HepG2 (cell line): Measurements from ENCODE around the gene FGF18. TPM values are rescaled to one million over a fixed set of nuclear protein-coding genes. Genes with fewer than 3 reads are reported as not detected.

Source experiments
- ATAC-seq: fragments of 200-7000 bp; cut with Tn5 transposase; 3 replicates; pipeline ENCODE4 v1.9.1; 2020; ENCODE audit warnings: mild to moderate bottlenecking, moderate library complexity
- BruUV-seq: library from RNA; stranded (reverse); fragments of 400-500 nt; replicated peaks from 2 replicates; lab custom pipeline; 2021; lab: Mats Ljungman, UMichigan
- CTCF ChIA-PET: fragments of 300-600 bp; formaldehyde crosslinking; extraction: SDS; loops from one replicate; lab custom pipeline; 2021; ENCODE audit warnings: low total read pairs, inconsistent platforms, low intra/inter-chr PET ratio; lab: Yijun Ruan, JAX
- POLR2A ChIA-PET: fragments of 350-600 bp; sonication (Branson Sonifier 250); formaldehyde crosslinking; loops from one replicate; lab custom pipeline; 2020; ENCODE audit warnings: antibody characterized with exemption, inconsistent platforms; lab: Yijun Ruan, JAX
- DNase-seq: peaks from one replicate; pipeline ENCODE4 v3.0.0-alpha.2; 2015; ENCODE audit warnings: low spot score
- FAIRE-seq: peaks from 3 replicates; lab custom pipeline; 2011; peaks lifted over from hg19 to GRCh38; lab: Jason Lieb, UNC
- H2AFZ ChIP-seq: one replicate; pipeline ENCODE4 v1.6.1; 2011; ENCODE audit warnings: low read length, inconsistent platforms
- H3K27ac ChIP-seq: fragments of 300-600 bp; 3 replicates; pipeline ENCODE4 v1.8.0; 2011; ENCODE audit warnings: mixed run types, mild to moderate bottlenecking, mixed read lengths, low read length, inconsistent platforms; ENCODE audit not compliant: insufficient read depth; ENCODE audit errors: extremely low read length
- H3K27me3 ChIP-seq, 2 experiments: fragments of 200-600 bp in 1 of 2; 2 replicates in 1 of 2; 3 replicates in 1 of 2; pipeline versions ENCODE4 v1.6.0 to v1.8.0; 2011; ENCODE audit warnings: low read length in 2 of 2, mild to moderate bottlenecking in 2 of 2, moderate library complexity in 2 of 2, inconsistent platforms in 1 of 2; ENCODE audit not compliant: insufficient read depth in 2 of 2, control insufficient read depth in 1 of 2
- H3K36me3 ChIP-seq, 2 experiments: fragments of 200-600 bp in 1 of 2; replicated peaks in 1 of 2; 2 replicates in 1 of 2; 3 replicates in 1 of 2; pipeline versions ENCODE4 v1.5.1 to v1.8.0; 2011; ENCODE audit warnings: low read length in 2 of 2, inconsistent platforms in 1 of 2; ENCODE audit not compliant: insufficient read depth in 2 of 2, control insufficient read depth in 1 of 2
- H3K4me1 ChIP-seq: 2 replicates; pipeline ENCODE4 v1.5.1; 2012; ENCODE audit warnings: low read length, inconsistent platforms; ENCODE audit not compliant: insufficient read depth
- H3K4me2 ChIP-seq: 2 replicates; pipeline ENCODE4 v1.6.0; 2011; ENCODE audit warnings: low read depth, low read length, inconsistent platforms
- H3K4me3 ChIP-seq, 3 experiments: fragments of 200-600 bp in 1 of 3; sonication (generic), shearing (Covaris generic) in 1 of 3; replicated peaks in 1 of 3; 2 replicates each; pipeline ENCODE4 v1.5.1; 2011 to 2016; ENCODE audit warnings: low read length in 3 of 3, inconsistent platforms in 2 of 3, low read depth in 2 of 3, mild to moderate bottlenecking in 2 of 3, control low read depth in 1 of 3, mixed read lengths in 1 of 3; ENCODE audit not compliant: insufficient read depth in 1 of 3
- H3K79me2 ChIP-seq: one replicate; pipeline ENCODE4 v1.6.1; 2011; ENCODE audit warnings: low read length, inconsistent platforms; ENCODE audit not compliant: insufficient read depth
- H3K9ac ChIP-seq: 2 replicates; pipeline ENCODE4 v1.6.0; 2011; ENCODE audit warnings: mild to moderate bottlenecking, low read depth, low read length, inconsistent platforms; ENCODE audit not compliant: insufficient read depth
- H3K9me3 ChIP-seq: 2 replicates; pipeline ENCODE4 v1.5.1; 2012; ENCODE audit warnings: mild to moderate bottlenecking, low read length
- H4K20me1 ChIP-seq: 2 replicates; pipeline ENCODE4 v1.6.0; 2011; ENCODE audit warnings: inconsistent platforms, mild to moderate bottlenecking, low read length, moderate library complexity; ENCODE audit not compliant: insufficient read depth
- ARID2 ChIP-seq: sonication (generic); formaldehyde crosslinking; IDR thresholded peaks from 2 replicates; pipeline ENCODE4 v1.8.1; 2022; ENCODE audit warnings: mild to moderate bottlenecking, missing genetic modification reagents, borderline replicate concordance
- DBP ChIP-seq: sonication (generic); formaldehyde crosslinking; IDR thresholded peaks from 2 replicates; pipeline ENCODE4 v1.4.0; 2020; ENCODE audit warnings: missing genetic modification reagents; ENCODE audit errors: not compliant biosample characterization
- FOXM1 ChIP-seq: sonication (generic); formaldehyde crosslinking; IDR thresholded peaks from 2 replicates; pipeline ENCODE4 v1.5.0; 2020; ENCODE audit warnings: missing genetic modification reagents
- GTF2F1 ChIP-seq: fragments of 150-350 bp; IDR thresholded peaks from 2 replicates; pipeline ENCODE4 v1.6.1; 2014; ENCODE audit warnings: low read length
- HNF4G ChIP-seq, 2 experiments: sonication (generic) in 1 of 2; formaldehyde crosslinking in 1 of 2; IDR thresholded peaks; 2 replicates each; pipeline versions ENCODE4 v1.4.0 to v1.6.1; 2011 to 2020; ENCODE audit warnings: borderline replicate concordance in 2 of 2, low read depth in 2 of 2, mild to moderate bottlenecking in 2 of 2, low read length in 1 of 2, missing genetic modification reagents in 1 of 2, moderate library complexity in 1 of 2
- KAT2B ChIP-seq: fragments of 150-350 bp; IDR thresholded peaks from 2 replicates; pipeline ENCODE4 v1.6.1; 2014; ENCODE audit warnings: low read depth, low read length, borderline replicate concordance
- KLF6 ChIP-seq: IDR thresholded peaks from 2 replicates; pipeline ENCODE4 v1.8.0; 2016; ENCODE audit warnings: missing biosample characterization, missing genetic modification reagents
- MED13 ChIP-seq: sonication (generic); formaldehyde crosslinking; IDR thresholded peaks from 2 replicates; pipeline ENCODE4 v1.5.0; 2020; ENCODE audit warnings: missing genetic modification reagents
- MEIS1 ChIP-seq: sonication (generic); formaldehyde crosslinking; IDR thresholded peaks from 2 replicates; pipeline ENCODE4 v1.9.0; 2021; ENCODE audit warnings: mild to moderate bottlenecking, missing genetic modification reagents, moderate library complexity, borderline replicate concordance
- RORA ChIP-seq: sonication (generic); formaldehyde crosslinking; IDR thresholded peaks from 2 replicates; pipeline ENCODE4 v1.5.0; 2020; ENCODE audit warnings: mild to moderate bottlenecking, missing genetic modification reagents, moderate library complexity
- XRCC5 ChIP-seq: fragments of 200-400 bp; formaldehyde crosslinking; optimal IDR thresholded peaks from 2 replicates; pipeline ENCODE3; 2017; ENCODE audit warnings: mild to moderate bottlenecking, low read length
- ZBTB10 ChIP-seq: sonication (generic); formaldehyde crosslinking; IDR thresholded peaks from 2 replicates; pipeline ENCODE4 v1.4.0; 2020; ENCODE audit warnings: missing genetic modification reagents, borderline replicate concordance
- ZFP90 ChIP-seq: sonication (generic); formaldehyde crosslinking; IDR thresholded peaks from 2 replicates; pipeline ENCODE4 v1.8.0; 2022; ENCODE audit warnings: missing genetic modification reagents, mild to moderate bottlenecking, inconsistent platforms, borderline replicate concordance
- ZNF251 ChIP-seq: sonication (generic); formaldehyde crosslinking; IDR thresholded peaks from 2 replicates; pipeline ENCODE4 v1.9.0; 2021; ENCODE audit warnings: mild to moderate bottlenecking, missing genetic modification reagents
- ZNF367 ChIP-seq: sonication (generic); formaldehyde crosslinking; IDR thresholded peaks from 2 replicates; pipeline ENCODE4 v1.4.0; 2020; ENCODE audit warnings: missing genetic modification reagents, borderline replicate concordance
- ZNF441 ChIP-seq: sonication (generic); formaldehyde crosslinking; IDR thresholded peaks from 2 replicates; pipeline ENCODE4 v1.7.0; 2021; ENCODE audit warnings: missing genetic modification reagents, borderline replicate concordance
- ZNF496 ChIP-seq: sonication (generic); formaldehyde crosslinking; IDR thresholded peaks from 2 replicates; pipeline ENCODE4 v1.8.1; 2023; ENCODE audit warnings: mild to moderate bottlenecking, moderate library complexity, missing genetic modification reagents; ENCODE audit not compliant: insufficient replicate concordance
- ZNF546 ChIP-seq: sonication (generic); formaldehyde crosslinking; conservative IDR thresholded peaks from 2 replicates; pipeline ENCODE4 v1.8.1; 2023; ENCODE audit warnings: mild to moderate bottlenecking, missing genetic modification reagents
- ZNF724P ChIP-seq: sonication (generic); formaldehyde crosslinking; IDR thresholded peaks from 2 replicates; pipeline ENCODE4 v1.8.0; 2022; ENCODE audit warnings: missing genetic modification reagents, borderline replicate concordance
- ZZZ3 ChIP-seq: sonication (generic); formaldehyde crosslinking; IDR thresholded peaks from 2 replicates; pipeline ENCODE4 v1.4.0; 2020; ENCODE audit warnings: missing genetic modification reagents, mild to moderate bottlenecking, borderline replicate concordance
- WGBS: methylation state at CpG from one replicate; pipeline ENCODE4 v1.1.6; 2017; ENCODE audit warnings: low lambda C conversion rate; 5-methylcytosine and 5-hydroxymethylcytosine counted together
- in situ Hi-C: cut with HindIII; loops from 2 replicates; pipeline ENCODE4 v1.10.0; 2017; ENCODE audit warnings: low pct_unique_long_range_greater_than_20kb; ENCODE audit not compliant: extremely low pct_ligation_motif_present
- intact Hi-C: fragments of 100-400 bp; cut with micrococcal nuclease; formaldehyde crosslinking; loops from one replicate; pipeline ENCODE4 v1.10.0; 2022; ENCODE audit not compliant: unreplicated experiment
- polyA plus RNA-seq, 8 experiments: library from polyadenylated mRNA; depleted of rRNA in 3 of 8; stranded (reverse) in 7 of 8; unstranded in 1 of 8; fragments of >200 nt; fragmentation: Illumina TruSeq in 4 of 8; extraction: Trizol in 4 of 8; gene quantifications; 2 replicates each; pipeline versions ENCODE4 v1.2.1 to v1.2.3, GENCODE V29; 2011 to 2016; ENCODE audit warnings: low read depth in 4 of 8, missing spikeins in 1 of 8, mixed read lengths in 1 of 8; ENCODE audit not compliant: insufficient read depth in 1 of 8
- total RNA-seq, 5 experiments: library from RNA; depleted of rRNA; stranded (reverse); fragments of >200 nt; fragmentation: Illumina TruSeq; extraction: Trizol; gene quantifications; 2 replicates each; pipeline ENCODE4 v1.2.3, GENCODE V29; 2016; ENCODE audit warnings: low read depth in 1 of 5
- TF ChIP-seq, protein P1 (sequence below): sonication (generic); formaldehyde crosslinking; IDR thresholded peaks from 2 replicates; pipeline ENCODE4 v1.5.0; 2020; ENCODE audit warnings: mild to moderate bottlenecking, missing genetic modification reagents

FGF18 gene
- total and polyA plus RNA-seq, 2 of the 13 experiments (the other 11 are each of a cell fraction or from before 2014, with no cell fraction given) = not detected

DNA sequence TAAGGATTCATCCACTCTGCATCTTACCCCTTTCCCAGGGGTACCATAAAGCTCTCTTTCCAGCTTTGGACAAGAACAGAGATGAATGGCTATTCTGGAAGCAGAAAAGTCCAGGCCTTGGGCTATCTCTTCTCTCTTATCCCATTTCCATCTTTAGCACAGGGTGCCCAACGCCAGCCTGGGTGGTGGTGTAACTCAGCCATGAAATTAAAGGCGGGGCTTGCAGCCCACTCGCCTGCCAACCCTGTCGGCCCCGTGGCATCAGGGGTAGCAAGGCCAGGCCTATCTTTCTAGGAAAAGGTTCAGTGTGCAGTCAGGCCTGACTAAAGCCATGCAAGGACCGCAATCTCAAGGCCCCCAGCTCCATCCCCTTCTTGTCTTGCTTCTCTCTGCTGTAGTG is 78.7 kb downstream of the FGF18 start (continued):
- no peak for TF ChIP-seq ZNF496
- TF ChIP-seq MEIS1 (CRISPR knock-in tag) = no peak
- TF ChIP-seq MED13 (CRISPR knock-in tag) = no peak
- no peak for TF ChIP-seq XRCC5
- TF ChIP-seq, protein P1, sequence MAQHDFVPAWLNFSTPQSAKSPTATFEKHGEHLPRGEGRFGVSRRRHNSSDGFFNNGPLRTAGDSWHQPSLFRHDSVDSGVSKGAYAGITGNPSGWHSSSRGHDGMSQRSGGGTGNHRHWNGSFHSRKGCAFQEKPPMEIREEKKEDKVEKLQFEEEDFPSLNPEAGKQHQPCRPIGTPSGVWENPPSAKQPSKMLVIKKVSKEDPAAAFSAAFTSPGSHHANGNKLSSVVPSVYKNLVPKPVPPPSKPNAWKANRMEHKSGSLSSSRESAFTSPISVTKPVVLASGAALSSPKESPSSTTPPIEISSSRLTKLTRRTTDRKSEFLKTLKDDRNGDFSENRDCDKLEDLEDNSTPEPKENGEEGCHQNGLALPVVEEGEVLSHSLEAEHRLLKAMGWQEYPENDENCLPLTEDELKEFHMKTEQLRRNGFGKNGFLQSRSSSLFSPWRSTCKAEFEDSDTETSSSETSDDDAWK = no peak

DNA sequence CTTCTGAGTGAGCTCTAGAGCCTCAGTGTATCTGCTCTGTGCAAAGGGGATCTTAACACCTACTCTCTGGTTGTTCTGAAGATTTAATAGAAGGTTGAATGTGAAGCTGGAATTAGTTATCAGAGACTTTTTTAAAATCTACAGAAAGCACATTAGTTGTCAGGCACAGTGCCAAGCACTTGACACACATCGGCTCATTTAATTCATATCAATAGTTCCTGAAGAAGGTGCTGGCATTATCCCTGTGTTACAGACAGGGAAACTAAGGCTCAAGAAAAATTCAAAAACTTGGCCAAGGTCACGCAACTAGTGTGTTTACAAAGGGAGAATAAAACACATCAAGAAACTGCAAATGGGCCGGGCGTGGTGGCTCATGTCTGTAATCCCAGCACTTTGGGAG is 80.2 kb downstream of the FGF18 start:
- H3K36me3 ChIP-seq = no peaks in the 10 kb centered on the region
- no peak overlapping the region for H3K4me3 ChIP-seq
- TF ChIP-seq ZNF367 (CRISPR knock-in tag) = no peak
- TF ChIP-seq DBP (CRISPR knock-in tag) = no peak
- no peak for TF ChIP-seq KLF6
- no peak for TF ChIP-seq ARID2 (CRISPR knock-in tag)
- no peak for TF ChIP-seq ZNF441 (CRISPR knock-in tag)
- TF ChIP-seq FOXM1 = no peak
- TF ChIP-seq KAT2B = no peak
- TF ChIP-seq ZFP90 (CRISPR knock-in tag) = no peak
- TF ChIP-seq GTF2F1 = no peak
- TF ChIP-seq ZNF546 (CRISPR knock-in tag) = no peak
- no peak for TF ChIP-seq ZBTB10 (CRISPR knock-in tag)
- no peak for TF ChIP-seq HNF4G (IDR thresholded peaks at IDR 0.05; ENCODE audit: borderline replicate concordance, low read depth, low read length)
- no peak for TF ChIP-seq HNF4G (CRISPR knock-in tag; IDR thresholded peaks at IDR 0.05; ENCODE audit: borderline replicate concordance, low read depth)
- TF ChIP-seq ZNF724P (CRISPR knock-in tag) = no peak
- TF ChIP-seq ZZZ3 (CRISPR knock-in tag) = no peak
- no peak for TF ChIP-seq RORA (CRISPR knock-in tag)
- TF ChIP-seq ZNF251 = no peak
- DNase-seq (no peak), ATAC-seq (no peak), FAIRE-seq (no peak)
- H4K20me1 ChIP-seq = no peaks in the 10 kb centered on the region
- H3K9ac ChIP-seq = no peak overlapping the region
- CTCF ChIA-PET = no interaction called here
- in situ Hi-C loops = no loop called here
- peaks cover 4% of the 10 kb centered on the region for H3K4me1 ChIP-seq
- no peak overlapping the region for H3K27ac ChIP-seq
- BruUV-seq = no TSS peak
- H3K27me3 ChIP-seq = no peaks in the 10 kb centered on the region; a peak in 1 of 5 replicates
- POLR2A ChIA-PET = no interaction called here
- H2AFZ ChIP-seq = no peak overlapping the region
- intact Hi-C loops = no loop called here
- H3K9me3 ChIP-seq = no peaks in the 10 kb centered on the region
- H3K4me2 ChIP-seq = no peak overlapping the region
- H3K79me2 ChIP-seq = no peaks in the 10 kb centered on the region
- 70% methylated on average over 4 of the region's 4 CpGs for WGBS
